HepG2 (cell line): ENCODE results near the gene TAP1. TPM values are rescaled to one million over a fixed set of nuclear protein-coding genes. Genes with fewer than 3 reads are reported as not detected.
A peak's percentile ranks its signal among the peaks of the same experiment; 100 is the strongest.

Experiments
- ELF1 ChIP-seq: sonication (generic); formaldehyde crosslinking; IDR thresholded peaks from 2 replicates; pipeline ENCODE4 v1.4.0; 2020; ENCODE audit warnings: missing genetic modification reagents
- GZF1 ChIP-seq: sonication (generic); formaldehyde crosslinking; IDR thresholded peaks from 2 replicates; pipeline ENCODE4 v1.5.1; 2020; ENCODE audit warnings: mild to moderate bottlenecking, missing genetic modification reagents
- HOXA9 ChIP-seq: sonication (generic); formaldehyde crosslinking; IDR thresholded peaks from 2 replicates; pipeline ENCODE4 v1.8.1; 2022; ENCODE audit warnings: missing genetic modification reagents, mild to moderate bottlenecking, moderate library complexity, borderline replicate concordance
- JUNB ChIP-seq: sonication (generic); formaldehyde crosslinking; IDR thresholded peaks from 2 replicates; pipeline ENCODE4 v1.8.0; 2022; ENCODE audit warnings: missing genetic modification reagents, mild to moderate bottlenecking, borderline replicate concordance
- KLF12 ChIP-seq: sonication (generic); formaldehyde crosslinking; IDR thresholded peaks from 2 replicates; pipeline ENCODE4 v1.4.0; 2020; ENCODE audit warnings: missing genetic modification reagents, borderline replicate concordance
- MEF2D ChIP-seq: sonication (generic); formaldehyde crosslinking; IDR thresholded peaks from 2 replicates; pipeline ENCODE4 v1.5.1; 2020; ENCODE audit warnings: mild to moderate bottlenecking, missing genetic modification reagents
- SKIL ChIP-seq: sonication (generic); formaldehyde crosslinking; IDR thresholded peaks from 2 replicates; pipeline ENCODE4 v1.8.0; 2022; ENCODE audit warnings: missing genetic modification reagents, mild to moderate bottlenecking, moderate library complexity, borderline replicate concordance
- THAP9 ChIP-seq: sonication (generic); formaldehyde crosslinking; IDR thresholded peaks from 2 replicates; pipeline ENCODE4; 2020; ENCODE audit warnings: missing genetic modification reagents, mild to moderate bottlenecking, borderline replicate concordance
- YY1 ChIP-seq: IDR thresholded peaks from 2 replicates; pipeline ENCODE4 v1.6.1; 2011; ENCODE audit warnings: low read length, low read depth, moderate library complexity, mild to moderate bottlenecking; ENCODE audit not compliant: insufficient read depth, insufficient replicate concordance
- ZBTB20 ChIP-seq: sonication (generic); formaldehyde crosslinking; IDR thresholded peaks from 2 replicates; pipeline ENCODE4 v1.8.1; 2023; ENCODE audit warnings: missing genetic modification reagents, low read depth, mild to moderate bottlenecking, borderline replicate concordance
- ZGPAT ChIP-seq: IDR thresholded peaks from 2 replicates; pipeline ENCODE4 v1.6.1; 2016; ENCODE audit warnings: mild to moderate bottlenecking
- ZIK1 ChIP-seq: sonication (generic); formaldehyde crosslinking; IDR thresholded peaks from 2 replicates; pipeline ENCODE4 v1.5.0; 2020; ENCODE audit warnings: mild to moderate bottlenecking, low read depth, missing genetic modification reagents, borderline replicate concordance
- ZNF136 ChIP-seq: sonication (generic); formaldehyde crosslinking; IDR thresholded peaks from 2 replicates; pipeline ENCODE4 v1.8.1; 2022; ENCODE audit warnings: low read depth, mild to moderate bottlenecking, moderate library complexity, missing genetic modification reagents
- ZNF235 ChIP-seq: sonication (generic); formaldehyde crosslinking; IDR thresholded peaks from 2 replicates; pipeline ENCODE4 v1.8.1; 2023; ENCODE audit warnings: mild to moderate bottlenecking, missing genetic modification reagents, borderline replicate concordance
- ZNF335 ChIP-seq: sonication (generic); formaldehyde crosslinking; IDR thresholded peaks from 2 replicates; pipeline ENCODE4 v1.4.0; 2020; ENCODE audit warnings: missing genetic modification reagents
- ZNF44 ChIP-seq: sonication (generic); formaldehyde crosslinking; IDR thresholded peaks from 2 replicates; pipeline ENCODE4 v1.5.1; 2020; ENCODE audit warnings: mild to moderate bottlenecking, missing genetic modification reagents
- ZNF776 ChIP-seq: sonication (generic); formaldehyde crosslinking; IDR thresholded peaks from 2 replicates; pipeline ENCODE4 v1.4.0; 2020; ENCODE audit warnings: mild to moderate bottlenecking, missing genetic modification reagents
- ZNF782 ChIP-seq: sonication (generic); formaldehyde crosslinking; IDR thresholded peaks from 2 replicates; pipeline ENCODE4 v1.4.0; 2020; ENCODE audit warnings: missing genetic modification reagents, mild to moderate bottlenecking, borderline replicate concordance
- ZNF784 ChIP-seq: sonication (generic); formaldehyde crosslinking; IDR thresholded peaks from 2 replicates; pipeline ENCODE4 v1.5.1; 2020; ENCODE audit warnings: missing genetic modification reagents, mild to moderate bottlenecking, borderline replicate concordance
- ZSCAN30 ChIP-seq: sonication (generic); formaldehyde crosslinking; IDR thresholded peaks from 2 replicates; pipeline ENCODE4 v1.5.0; 2020; ENCODE audit warnings: mild to moderate bottlenecking, missing genetic modification reagents
- polyA plus RNA-seq, 8 experiments: library from polyadenylated mRNA; depleted of rRNA in 3 of 8; stranded (reverse) in 7 of 8; unstranded in 1 of 8; fragments of >200 nt; fragmentation: Illumina TruSeq in 4 of 8; extraction: Trizol in 4 of 8; gene quantifications; 2 replicates each; pipeline versions ENCODE4 v1.2.1 to v1.2.3, GENCODE V29; 2011 to 2016; ENCODE audit warnings: low read depth in 4 of 8, missing spikeins in 1 of 8, mixed read lengths in 1 of 8; ENCODE audit not compliant: insufficient read depth in 1 of 8
- total RNA-seq, 5 experiments: library from RNA; depleted of rRNA; stranded (reverse); fragments of >200 nt; fragmentation: Illumina TruSeq; extraction: Trizol; gene quantifications; 2 replicates each; pipeline ENCODE4 v1.2.3, GENCODE V29; 2016; ENCODE audit warnings: low read depth in 1 of 5

The TAP1 gene
- total and polyA plus RNA-seq, 2 of the 13 experiments (the other 11 are each of a cell fraction or from before 2014, with no cell fraction given): 31.2 to 52.2 TPM

GRCh38 chr6:32894085-32895005 lies 40.8 kb upstream of the TAP1 start (continued):
- TF ChIP-seq ZGPAT (CRISPR knock-in tag) (peak; percentile 94), MEF2D (peak; percentile 31; the same call in 1 of the 2 replicates), ELF1 (CRISPR knock-in tag) (peak; percentile 65), ZNF235 (CRISPR knock-in tag) (no peak), ZNF136 (CRISPR knock-in tag) (peak; percentile 97), YY1 (peak; percentile 88), ZBTB20 (peak; percentile 44; the same call in 1 of the 2 replicates), ZIK1 (CRISPR knock-in tag) (peak; percentile 66; the same call in 1 of the 2 replicates), THAP9 (CRISPR knock-in tag) (peak; percentile 97), JUNB (CRISPR knock-in tag) (no peak; the same call in 1 of the 2 replicates), KLF12 (CRISPR knock-in tag) (no peak), ZNF44 (CRISPR knock-in tag) (peak; percentile 68; the same call in 1 of the 2 replicates), HOXA9 (CRISPR knock-in tag) (peak; percentile 44; the same call in 1 of the 2 replicates), SKIL (peak; percentile 34; the same call in 1 of the 2 replicates), ZSCAN30 (0 out of 2 replicates have a peak, but pooled peaks have one; percentile 59), ZNF335 (CRISPR knock-in tag) (peak; percentile 95), ZNF784 (CRISPR knock-in tag) (peak; percentile 97), ZNF782 (CRISPR knock-in tag) (peak; percentile 69; the same call in 1 of the 2 replicates), GZF1 (CRISPR knock-in tag) (0 out of 2 replicates have a peak, but pooled peaks have one; percentile 25), ZNF776 (CRISPR knock-in tag) (no peak; the same call in 1 of the 2 replicates)
